ENCODE results near the gene CAPRIN2.

- TF ChIP-seq, protein P1, sequence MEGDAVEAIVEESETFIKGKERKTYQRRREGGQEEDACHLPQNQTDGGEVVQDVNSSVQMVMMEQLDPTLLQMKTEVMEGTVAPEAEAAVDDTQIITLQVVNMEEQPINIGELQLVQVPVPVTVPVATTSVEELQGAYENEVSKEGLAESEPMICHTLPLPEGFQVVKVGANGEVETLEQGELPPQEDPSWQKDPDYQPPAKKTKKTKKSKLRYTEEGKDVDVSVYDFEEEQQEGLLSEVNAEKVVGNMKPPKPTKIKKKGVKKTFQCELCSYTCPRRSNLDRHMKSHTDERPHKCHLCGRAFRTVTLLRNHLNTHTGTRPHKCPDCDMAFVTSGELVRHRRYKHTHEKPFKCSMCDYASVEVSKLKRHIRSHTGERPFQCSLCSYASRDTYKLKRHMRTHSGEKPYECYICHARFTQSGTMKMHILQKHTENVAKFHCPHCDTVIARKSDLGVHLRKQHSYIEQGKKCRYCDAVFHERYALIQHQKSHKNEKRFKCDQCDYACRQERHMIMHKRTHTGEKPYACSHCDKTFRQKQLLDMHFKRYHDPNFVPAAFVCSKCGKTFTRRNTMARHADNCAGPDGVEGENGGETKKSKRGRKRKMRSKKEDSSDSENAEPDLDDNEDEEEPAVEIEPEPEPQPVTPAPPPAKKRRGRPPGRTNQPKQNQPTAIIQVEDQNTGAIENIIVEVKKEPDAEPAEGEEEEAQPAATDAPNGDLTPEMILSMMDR (IDR thresholded peaks at IDR 0.05), result no peak
- TF ChIP-seq POLR2AphosphoS5 (IDR thresholded peaks at IDR 0.05) (no peak), POLR2A (IDR thresholded peaks at IDR 0.05) (no peak), EP300 (IDR thresholded peaks at IDR 0.05) (no peak)
Measured at GRCh38 chr12:30696103-30696408, 58.7 kb downstream of the CAPRIN2 start.
